K562 (cell line): ENCODE results near the gene LHX5. TPM values are rescaled to one million over a fixed set of nuclear protein-coding genes. Genes with fewer than 3 reads are reported as not detected.

Source experiments
- ATAC-seq: fragments of 200-7000 bp; cut with Tn5 transposase; 3 replicates; pipeline ENCODE4 v1.9.1; 2020; ENCODE audit warnings: moderate library complexity
- BruUV-seq: library from RNA; stranded (reverse); fragments of 400-500 nt; replicated peaks from 2 replicates; lab custom pipeline; 2021; lab: Mats Ljungman, UMichigan
- CTCF ChIA-PET: fragments of 300-600 bp; formaldehyde crosslinking; extraction: SDS; loops from one replicate; lab custom pipeline; 2021; ENCODE audit warnings: low intra/inter-chr PET ratio; lab: Yijun Ruan, JAX
- POLR2A ChIA-PET: fragments of 300-600, 350-650 bp; sonication (Branson Sonifier 250); formaldehyde crosslinking; extraction: SDS; loops from one replicate; lab custom pipeline; 2021; ENCODE audit warnings: antibody characterized with exemption, inconsistent platforms; lab: Yijun Ruan, JAX
- DNase-seq, 4 experiments: peaks; one replicate each; pipeline versions ENCODE4 v3.0.0 to v3.0.0-alpha.2; 2011 to 2018; ENCODE audit warnings: low spot score in 3 of 4, mixed read lengths in 3 of 4; ENCODE audit errors: extremely low read depth in 1 of 4
- FAIRE-seq: peaks from 2 replicates; lab custom pipeline; 2011; peaks lifted over from hg19 to GRCh38; lab: Jason Lieb, UNC
- H2AFZ ChIP-seq: 2 replicates; pipeline ENCODE4 v1.6.0; 2011; ENCODE audit warnings: low read depth, low read length, control low read depth, inconsistent platforms
- H3K27ac ChIP-seq: fragments of 200-600 bp; 3 replicates; pipeline ENCODE4 v1.8.0; 2011; ENCODE audit warnings: low read depth, mild to moderate bottlenecking, control low read depth, inconsistent platforms, low read length, moderate library complexity, mixed read lengths; ENCODE audit errors: extremely low read depth
- H3K27me3 ChIP-seq, 2 experiments: fragments of 300-600 bp in 1 of 2; 2 replicates in 1 of 2; 3 replicates in 1 of 2; pipeline versions ENCODE4 v1.6.0 to v1.8.0; 2011; ENCODE audit warnings: inconsistent platforms in 2 of 2, low read length in 2 of 2, mild to moderate bottlenecking in 1 of 2, mixed read lengths in 1 of 2, moderate library complexity in 1 of 2; ENCODE audit not compliant: control insufficient read depth in 2 of 2, insufficient read depth in 2 of 2
- H3K36me3 ChIP-seq: fragments of 300-600 bp; 3 replicates; pipeline ENCODE4 v1.8.0; 2011; ENCODE audit warnings: mild to moderate bottlenecking, low read length, inconsistent platforms; ENCODE audit not compliant: control insufficient read depth, insufficient read depth
- H3K4me1 ChIP-seq, 2 experiments: fragments of 200-600 bp in 1 of 2; replicated peaks in 1 of 2; 2 replicates in 1 of 2; 3 replicates in 1 of 2; pipeline versions ENCODE4 v1.5.1 to v1.8.0; 2011; ENCODE audit warnings: inconsistent platforms in 2 of 2, low read length in 2 of 2, mild to moderate bottlenecking in 1 of 2, mixed read lengths in 1 of 2, moderate library complexity in 1 of 2; ENCODE audit not compliant: control insufficient read depth in 2 of 2, insufficient read depth in 2 of 2
- H3K4me2 ChIP-seq: 2 replicates; pipeline ENCODE4 v1.6.1; 2011; ENCODE audit warnings: low read length, control low read depth, inconsistent platforms, mixed read lengths; ENCODE audit not compliant: insufficient read depth
- H3K4me3 ChIP-seq: fragments of 200-600 bp; sonication (generic), shearing (Covaris generic); 2 replicates; pipeline ENCODE4 v1.5.1; 2016; ENCODE audit warnings: control low read depth, inconsistent platforms
- H3K79me2 ChIP-seq: fragments of 200-600 bp; 3 replicates; pipeline ENCODE4 v1.8.0; 2011; ENCODE audit warnings: low read length, inconsistent platforms; ENCODE audit not compliant: control insufficient read depth, insufficient read depth
- H3K9ac ChIP-seq, 2 experiments: 2 replicates each; pipeline versions ENCODE4 v1.6.0 to v1.6.1; 2011; ENCODE audit warnings: low read depth in 2 of 2, low read length in 2 of 2, control low read depth in 1 of 2, inconsistent platforms in 1 of 2, mild to moderate bottlenecking in 1 of 2, mixed read lengths in 1 of 2; ENCODE audit not compliant: insufficient read depth in 1 of 2
- H3K9me1 ChIP-seq: one replicate; pipeline ENCODE4 v1.6.0; 2011; ENCODE audit warnings: inconsistent platforms, mild to moderate bottlenecking, low read length, moderate library complexity; ENCODE audit not compliant: control insufficient read depth, insufficient read depth
- H3K9me3 ChIP-seq: replicated peaks from 2 replicates; pipeline ENCODE4 v1.5.1; 2011; ENCODE audit warnings: low read depth, low read length, inconsistent platforms; ENCODE audit not compliant: control insufficient read depth, insufficient read depth
- H4K20me1 ChIP-seq: replicated peaks from 2 replicates; pipeline ENCODE4 v1.6.1; 2011; ENCODE audit warnings: low read length, inconsistent platforms, mixed read lengths; ENCODE audit not compliant: control insufficient read depth, insufficient read depth
- BACH1 ChIP-seq: fragments of 200-800 bp; sonication (Bioruptor generic); IDR thresholded peaks from 2 replicates; pipeline ENCODE4 v1.6.1; 2016; ENCODE audit warnings: missing genetic modification characterization, missing compliant biosample characterization
- BRD4 ChIP-seq: fragments of 200-600 bp; sonication (generic); IDR thresholded peaks from 2 replicates; pipeline ENCODE4 v1.6.1; 2017; ENCODE audit warnings: inconsistent platforms
- CBFA2T2 ChIP-seq: fragments of 450-650 bp; conservative IDR thresholded peaks from 2 replicates; pipeline ENCODE4 v1.6.1; 2017; ENCODE audit warnings: mild to moderate bottlenecking
- PCBP2 ChIP-seq: fragments of 200-400 bp; formaldehyde crosslinking; IDR thresholded peaks from 2 replicates; pipeline ENCODE4 v1.6.1; 2018; ENCODE audit warnings: low read length, low read depth, mild to moderate bottlenecking, moderate library complexity; ENCODE audit not compliant: poor library complexity, severe bottlenecking
- PHF21A ChIP-seq: fragments of 450-650 bp; IDR thresholded peaks from 2 replicates; pipeline ENCODE4 v1.6.1; 2017; ENCODE audit warnings: low read depth, borderline replicate concordance
- ZNF695 ChIP-seq: fragments of 450-650 bp; formaldehyde crosslinking; IDR thresholded peaks from 2 replicates; pipeline ENCODE4 v1.4.0; 2020; ENCODE audit warnings: mild to moderate bottlenecking, moderate library complexity
- ZNF785 ChIP-seq: fragments of 250-450 bp; sonication (Bioruptor Pico); IDR thresholded peaks from 2 replicates; pipeline ENCODE4 v1.4.0; 2020; ENCODE audit warnings: mild to moderate bottlenecking
- ZSCAN29 ChIP-seq: fragments of 450-650 bp; IDR thresholded peaks from 2 replicates; pipeline ENCODE4 v1.6.1; 2017
- WGBS: fragments of 100-300 bp; shearing (Covaris generic); methylation state at CpG from one replicate; pipeline ENCODE4 v1.1.6; 2016; ENCODE audit warnings: low coverage, mixed read lengths; ENCODE audit not compliant: insufficient coverage; ENCODE audit errors: missing lambda C conversion rate; 5-methylcytosine and 5-hydroxymethylcytosine counted together
- in situ Hi-C: fragments of 300-500 bp; cut with MboI; formaldehyde crosslinking; loops from 4 replicates; pipeline ENCODE4 v1.15.0; 2018; ENCODE audit warnings: inconsistent platforms, mixed read lengths
- intact Hi-C: fragments of 100-400 bp; cut with micrococcal nuclease; formaldehyde crosslinking; loops from 2 replicates; pipeline ENCODE4 v1.14.2; 2022
- polyA plus RNA-seq, 8 experiments: library from polyadenylated mRNA; depleted of rRNA in 4 of 8; stranded (reverse) in 5 of 8; unstranded in 3 of 8; fragments of >200 nt; fragmentation: Nextera tagmentation in 2 of 8; fragmentation: Illumina TruSeq in 1 of 8; extraction: Ambion mirVana in 2 of 8; extraction: Trizol in 1 of 8; gene quantifications; 2 replicates each; pipeline versions ENCODE4 v1.2.1 to v1.2.3, GENCODE V29; 2011 to 2014; ENCODE audit warnings: inconsistent platforms in 1 of 8, missing spikeins in 1 of 8
- total RNA-seq, 7 experiments: library from RNA; depleted of rRNA in 6 of 7; stranded (reverse); fragments of >200 nt in 6 of 7; fragmentation: Illumina TruSeq in 2 of 7; extraction: Trizol in 2 of 7; gene quantifications; 2 replicates each; pipeline versions ENCODE4 v1.2.1 to v1.2.3, GENCODE V29; 2011 to 2021; ENCODE audit warnings: low replicate concordance in 1 of 7

Gene LHX5
- total and polyA plus RNA-seq, 9 of the 15 experiments (the other 6 are each of a cell fraction or from before 2014, with no cell fraction given) = 0.04 to 0.17 (median 0.05) TPM; not detected in 6

DNA sequence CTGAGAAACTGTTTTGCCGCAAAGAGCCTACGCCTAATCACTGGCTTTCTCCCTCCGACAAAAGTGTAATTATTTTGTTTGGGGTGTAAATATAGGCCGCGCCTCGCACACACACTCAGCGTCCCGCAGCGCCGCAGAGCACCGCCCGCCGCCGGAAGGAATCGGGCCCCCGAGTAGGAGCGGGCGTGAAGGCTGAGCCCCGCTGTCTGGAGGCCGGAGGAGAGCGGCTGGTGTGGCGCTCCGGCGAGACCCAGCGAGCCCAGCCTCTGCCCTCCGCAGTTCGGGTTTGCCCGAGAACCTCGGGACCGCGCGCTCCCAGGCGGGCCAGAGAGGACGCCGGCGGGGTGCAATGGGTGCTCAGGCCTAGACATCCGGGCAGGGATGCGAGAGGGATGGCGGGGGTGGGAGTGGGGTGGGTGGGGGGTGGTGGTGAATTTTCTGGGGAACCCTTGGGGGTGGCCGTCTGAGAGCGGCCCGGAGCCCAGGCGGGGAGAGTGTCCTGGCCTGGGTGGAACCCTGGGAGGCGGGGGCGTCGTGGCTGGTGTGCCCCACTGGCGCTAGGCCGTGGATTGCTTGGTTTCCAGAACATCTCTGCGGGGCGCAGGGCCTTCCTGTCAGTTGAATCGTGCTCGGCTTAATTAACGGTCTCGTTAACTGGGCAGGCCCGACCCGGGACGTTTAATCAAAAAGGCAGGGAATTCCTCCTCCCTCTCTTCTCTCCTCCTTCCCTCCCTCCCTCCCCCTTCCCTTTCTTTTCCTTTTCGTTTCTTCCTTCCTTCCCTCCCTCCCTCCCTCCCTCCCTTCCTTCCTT, 4.7 kb upstream of the LHX5 start:
- no peak overlapping the region for H3K27ac ChIP-seq

More for the DNA sequence above, 4.7 kb upstream of the LHX5 start:
- Histone ChIP-seq H3K9me1 (no peaks in the 10 kb centered on the region), H3K27me3 (peaks cover 55 to 76% of the 10 kb centered on the region in 2 experiments), H3K4me1 (peaks cover 0 to 12% of the 10 kb centered on the region in 2 experiments; a peak in 2 of 5 replicates), H3K79me2 (no peaks in the 10 kb centered on the region), H3K4me3 (no peak overlapping the region), H3K4me2 (no peak overlapping the region), H4K20me1 (peaks cover 4% of the 10 kb centered on the region; the same call in 1 of the 2 replicates), H3K9me3 (no peaks in the 10 kb centered on the region), H2AFZ (no peak overlapping the region), H3K36me3 (no peaks in the 10 kb centered on the region), H3K9ac (no peak overlapping the region)
- ChIA-PET POLR2A (no interaction called here), CTCF (no interaction called here)
- in situ Hi-C loops (no loop called here), intact Hi-C loops (no loop called here)
- 23% methylated on average over 50 of the region's 58 CpGs for WGBS
- TF ChIP-seq ZSCAN29 (no peak), CBFA2T2 (no peak), PHF21A (no peak), BRD4 (no peak), ZNF695 (CRISPR knock-in tag) (no peak), BACH1 (tag) (no peak), ZNF785 (CRISPR knock-in tag) (no peak), PCBP2 (no peak)
- no peak for ATAC-seq
- DNase-seq = no peak
- no TSS peak for BruUV-seq
- FAIRE-seq = no peak
